K562 (cell line): ENCODE data around the gene PAQR4. TPM values are rescaled to one million over a fixed set of nuclear protein-coding genes. Genes with fewer than 3 reads are reported as not detected.
A peak's percentile ranks its signal among the peaks of the same experiment; 100 is the strongest.

ENCODE experiments used
- CBFA2T3 ChIP-seq: fragments of 450-650 bp; IDR thresholded peaks from 2 replicates; pipeline ENCODE4 v1.6.1; 2017
- CTCF ChIP-seq, 3 experiments: IDR thresholded peaks in 2 of 3; conservative IDR thresholded peaks in 1 of 3; 2 replicates each; pipeline ENCODE4 v1.5.1; 2011 to 2012; ENCODE audit warnings: low read length in 3 of 3, mild to moderate bottlenecking in 3 of 3, control low read depth in 2 of 3, improper control_type of control experiment in 1 of 3, inconsistent platforms in 1 of 3, low read depth in 1 of 3, mixed read lengths in 1 of 3, moderate library complexity in 1 of 3; ENCODE audit not compliant: insufficient read depth in 2 of 3
- ESRRB ChIP-seq: fragments of 250-450 bp; sonication (Bioruptor Pico); IDR thresholded peaks from 2 replicates; pipeline ENCODE4 v1.5.0; 2020; ENCODE audit warnings: mild to moderate bottlenecking, moderate library complexity, borderline replicate concordance
- ETV1 ChIP-seq: fragments of 450-650 bp; conservative IDR thresholded peaks from 2 replicates; pipeline ENCODE4 v1.6.1; 2016; ENCODE audit warnings: missing genetic modification characterization, control low read depth, low read depth, missing compliant biosample characterization
- GTF3C2 ChIP-seq: IDR thresholded peaks from 3 replicates; pipeline ENCODE4 v1.6.1; 2011; ENCODE audit warnings: borderline replicate concordance, mild to moderate bottlenecking, moderate library complexity; ENCODE audit not compliant: insufficient read length; ENCODE audit errors: extremely low read depth
- IRF1 ChIP-seq: sonication (generic); formaldehyde crosslinking; IDR thresholded peaks from 2 replicates; pipeline ENCODE4 v1.8.0; 2022; ENCODE audit warnings: missing genetic modification reagents, mild to moderate bottlenecking, borderline replicate concordance
- MTA2 ChIP-seq: fragments of 450-650 bp; IDR thresholded peaks from 2 replicates; pipeline ENCODE4 v1.6.1; 2016; ENCODE audit warnings: low read depth
- MYNN ChIP-seq, 2 experiments: sonication (generic); formaldehyde crosslinking in 1 of 2; IDR thresholded peaks; 2 replicates each; pipeline versions ENCODE4 v1.5.0 to v1.6.1; 2016 to 2020; ENCODE audit warnings: antibody characterized with exemption in 1 of 2, missing genetic modification reagents in 1 of 2
- NCOA2 ChIP-seq, 2 experiments: fragments of 450-650 bp; IDR thresholded peaks; 2 replicates each; pipeline ENCODE4 v1.6.1; 2018; ENCODE audit warnings: mild to moderate bottlenecking in 2 of 2, moderate library complexity in 1 of 2; ENCODE audit not compliant: partially characterized antibody in 2 of 2
- NFE2L1 ChIP-seq: fragments of 450-650 bp; IDR thresholded peaks from 2 replicates; pipeline ENCODE4 v1.6.1; 2016; ENCODE audit warnings: missing genetic modification characterization, low read depth, mild to moderate bottlenecking, missing compliant biosample characterization, moderate library complexity, borderline replicate concordance
- PCBP2 ChIP-seq: fragments of 200-400 bp; formaldehyde crosslinking; IDR thresholded peaks from 2 replicates; pipeline ENCODE4 v1.6.1; 2018; ENCODE audit warnings: low read length, low read depth, mild to moderate bottlenecking, moderate library complexity; ENCODE audit not compliant: poor library complexity, severe bottlenecking
- PHF8 ChIP-seq: fragments of 200-600 bp; sonication (generic); IDR thresholded peaks from 2 replicates; pipeline ENCODE4 v1.6.1; 2012; ENCODE audit warnings: mixed run types, mild to moderate bottlenecking, inconsistent platforms, low read length, moderate library complexity, borderline replicate concordance
- PKNOX1 ChIP-seq: fragments of 450-650 bp; IDR thresholded peaks from 2 replicates; pipeline ENCODE4 v1.6.1; 2016
- RBBP5 ChIP-seq: fragments of 200-600 bp; sonication (generic); IDR thresholded peaks from 2 replicates; pipeline ENCODE4 v1.6.1; 2012; ENCODE audit warnings: borderline replicate concordance, mild to moderate bottlenecking, low read length, control low read depth, inconsistent platforms; ENCODE audit not compliant: insufficient read depth, poor library complexity, severe bottlenecking
- TAF15 ChIP-seq: fragments of 200-400 bp; formaldehyde crosslinking; IDR thresholded peaks from 2 replicates; pipeline ENCODE4 v1.6.1; 2017; ENCODE audit warnings: mild to moderate bottlenecking, low read depth, low read length, moderate library complexity
- TCF7 ChIP-seq: sonication (generic); IDR thresholded peaks from 2 replicates; pipeline ENCODE4 v1.6.1; 2016; ENCODE audit warnings: antibody characterized with exemption, borderline replicate concordance
- TFE3 ChIP-seq: fragments of 450-650 bp; formaldehyde crosslinking; IDR thresholded peaks from 2 replicates; pipeline ENCODE4 v1.4.0; 2020; ENCODE audit warnings: mild to moderate bottlenecking, mixed read lengths
- ZBED1 ChIP-seq: IDR thresholded peaks from 2 replicates; pipeline ENCODE4 v1.6.1; 2014
- polyA plus RNA-seq, 8 experiments: library from polyadenylated mRNA; depleted of rRNA in 4 of 8; stranded (reverse) in 5 of 8; unstranded in 3 of 8; fragments of >200 nt; fragmentation: Nextera tagmentation in 2 of 8; fragmentation: Illumina TruSeq in 1 of 8; extraction: Ambion mirVana in 2 of 8; extraction: Trizol in 1 of 8; gene quantifications; 2 replicates each; pipeline versions ENCODE4 v1.2.1 to v1.2.3, GENCODE V29; 2011 to 2014; ENCODE audit warnings: inconsistent platforms in 1 of 8, missing spikeins in 1 of 8
- total RNA-seq, 7 experiments: library from RNA; depleted of rRNA in 6 of 7; stranded (reverse); fragments of >200 nt in 6 of 7; fragmentation: Illumina TruSeq in 2 of 7; extraction: Trizol in 2 of 7; gene quantifications; 2 replicates each; pipeline versions ENCODE4 v1.2.1 to v1.2.3, GENCODE V29; 2011 to 2021; ENCODE audit warnings: low replicate concordance in 1 of 7

Gene PAQR4
- total and polyA plus RNA-seq, 9 of the 15 experiments (the other 6 are each of a cell fraction or from before 2014, with no cell fraction given): 0.62 to 40.4 (median 19.5) TPM

- TF ChIP-seq NCOA2 (IDR thresholded peaks at IDR 0.05; ENCODE audit: partially characterized antibody in 2 of 2): no peak
- TF ChIP-seq CTCF (IDR thresholded peaks at IDR 0.05 in 2 of 3, conservative IDR thresholded peaks at IDR 0.05 in 1 of 3; ENCODE audit: insufficient read depth in 2 of 3, low read depth in 1 of 3, low read length in 3 of 3): no peak; a peak in 1 of 6 replicates
- no peak for TF ChIP-seq MTA2
- no peak for TF ChIP-seq PKNOX1
- no peak for TF ChIP-seq ZBED1
- peak; percentile 35 for TF ChIP-seq RBBP5
- no peak for TF ChIP-seq ETV1 (tag)
- TF ChIP-seq GTF3C2: no peak
- no peak for TF ChIP-seq NFE2L1 (tag)
- peak; percentile 83 for TF ChIP-seq MYNN (IDR thresholded peaks at IDR 0.05)
- no peak for TF ChIP-seq MYNN (CRISPR knock-in tag; IDR thresholded peaks at IDR 0.05)
- no peak for TF ChIP-seq PHF8
- TF ChIP-seq CBFA2T3: no peak
- no peak for TF ChIP-seq ESRRB (CRISPR knock-in tag)
- TF ChIP-seq PCBP2: no peak
- no peak for TF ChIP-seq IRF1 (CRISPR knock-in tag)
- no peak for TF ChIP-seq TFE3 (CRISPR knock-in tag)
- no peak for TF ChIP-seq TAF15
- TF ChIP-seq TCF7: no peak
Measured at GRCh38 chr16:3020604-3021448, 51.7 kb downstream of the PAQR4 start (continued).
